Upper lobe of right lung (tissue), 1 donor: ENCODE data around the gene PCGF3. TPM values are rescaled to one million over a fixed set of nuclear protein-coding genes. Genes with fewer than 3 reads are reported as not detected.
"Not testable (repeated sequence)": the region's sequence is repeated elsewhere in the genome, so short reads cannot be mapped to it uniquely, and the experiment has no call there.

Experiments used
- ATAC-seq: fragments of 200-7000 bp; cut with Tn5 transposase; one replicate; pipeline ENCODE4 v1.9.1; 2020; ENCODE audit warnings: mild to moderate bottlenecking, moderate library complexity
- DNase-seq: peaks from one replicate; pipeline ENCODE4 v3.0.0-alpha.2; 2020
- H3K27ac ChIP-seq: fragments of 200-600 bp; one replicate; pipeline ENCODE4 v1.8.0; 2022
- H3K27me3 ChIP-seq: fragments of 200-600 bp; one replicate; pipeline ENCODE4 v1.8.0; 2022; ENCODE audit warnings: mild to moderate bottlenecking
- H3K36me3 ChIP-seq: fragments of 200-600 bp; one replicate; pipeline ENCODE4 v1.8.0; 2022
- H3K4me1 ChIP-seq: fragments of 200-600 bp; one replicate; pipeline ENCODE4 v1.8.0; 2022
- H3K4me3 ChIP-seq: fragments of 200-600 bp; one replicate; pipeline ENCODE4 v1.8.0; 2022; ENCODE audit warnings: mild to moderate bottlenecking
- H3K9me3 ChIP-seq: fragments of 200-600 bp; one replicate; pipeline ENCODE4 v1.8.0; 2022
- intact Hi-C: fragments of 100-400 bp; cut with DNase I; formaldehyde crosslinking; loops from one replicate; pipeline ENCODE4 v1.11.0; 2022
- total RNA-seq: library from RNA; stranded (reverse); fragmentation: NEBNext Ultra II Directional; extraction: Animal tissue kit (Norgen Biotek cat#: 25700); gene quantifications from one replicate; pipeline ENCODE4 v1.2.1, GENCODE V29; 2021
- TF ChIP-seq, protein P1 (sequence below): fragments of 200-600 bp; IDR thresholded peaks from one replicate; pipeline ENCODE4 v1.8.0; 2022; ENCODE audit warnings: antibody characterized with exemption
- donor health status: DM: no; HTN: yes; CAD: no; lungs with severe emphysema.

The PCGF3 gene
- total RNA-seq, 1 donor from 2014 or later, result 42.2 TPM

DNA sequence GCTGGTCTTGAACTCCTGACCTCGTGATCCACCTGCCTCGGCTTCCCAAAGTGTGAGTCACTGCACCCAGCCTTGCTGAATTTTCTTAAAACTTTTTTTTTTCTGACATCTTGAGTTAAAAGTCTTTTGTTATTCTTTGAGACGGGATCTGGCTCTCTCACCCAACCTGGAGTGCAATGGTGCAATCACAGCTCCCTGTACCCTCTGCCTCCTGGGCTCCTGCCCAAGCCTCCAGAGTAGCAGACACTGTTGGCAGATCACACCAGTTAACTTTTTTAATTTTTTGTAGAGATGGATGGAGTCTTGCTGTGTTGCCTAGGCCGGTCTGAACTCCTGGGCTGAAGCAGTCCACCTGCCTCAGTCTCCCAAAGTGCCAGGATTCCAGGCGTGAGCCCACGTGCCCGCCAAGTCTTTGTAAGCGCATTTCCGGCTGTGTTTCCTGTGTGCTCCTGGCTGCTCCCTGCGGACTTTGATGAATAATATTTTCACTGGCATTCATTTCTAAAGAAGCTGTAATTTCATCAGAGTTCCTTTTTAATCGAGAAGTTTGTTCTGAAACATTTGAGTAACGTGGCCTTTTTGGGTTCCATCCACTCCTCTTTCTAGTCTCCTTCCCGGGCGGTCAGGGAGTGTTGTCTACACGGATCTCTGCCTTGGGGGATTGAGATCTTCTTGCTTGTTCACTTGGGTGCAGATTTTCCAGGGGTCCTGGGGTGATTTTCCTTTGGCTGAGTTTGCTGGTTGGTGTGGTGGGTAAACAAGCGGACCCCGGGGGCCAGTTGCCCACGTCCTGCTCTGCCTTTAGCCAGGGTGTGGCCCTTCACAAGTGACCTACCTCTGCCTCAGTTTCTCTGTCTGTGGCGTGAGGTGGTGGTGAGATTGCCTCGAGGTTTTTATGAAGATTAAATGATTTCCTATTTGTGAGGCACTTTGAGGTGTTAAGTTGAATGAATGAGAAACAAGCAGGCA lies 44.4 kb downstream of the PCGF3 start:
- Histone ChIP-seq H3K9me3 (no peaks in the 10 kb centered on the region), H3K27me3 (no peaks in the 10 kb centered on the region), H3K36me3 (peaks cover 47% of the 10 kb centered on the region), H3K4me3 (no peak overlapping the region), H3K4me1 (no peaks in the 10 kb centered on the region), H3K27ac (no peak overlapping the region)
- no peak for ATAC-seq
- intact Hi-C loops, result no loop called here
- TF ChIP-seq, protein P1, sequence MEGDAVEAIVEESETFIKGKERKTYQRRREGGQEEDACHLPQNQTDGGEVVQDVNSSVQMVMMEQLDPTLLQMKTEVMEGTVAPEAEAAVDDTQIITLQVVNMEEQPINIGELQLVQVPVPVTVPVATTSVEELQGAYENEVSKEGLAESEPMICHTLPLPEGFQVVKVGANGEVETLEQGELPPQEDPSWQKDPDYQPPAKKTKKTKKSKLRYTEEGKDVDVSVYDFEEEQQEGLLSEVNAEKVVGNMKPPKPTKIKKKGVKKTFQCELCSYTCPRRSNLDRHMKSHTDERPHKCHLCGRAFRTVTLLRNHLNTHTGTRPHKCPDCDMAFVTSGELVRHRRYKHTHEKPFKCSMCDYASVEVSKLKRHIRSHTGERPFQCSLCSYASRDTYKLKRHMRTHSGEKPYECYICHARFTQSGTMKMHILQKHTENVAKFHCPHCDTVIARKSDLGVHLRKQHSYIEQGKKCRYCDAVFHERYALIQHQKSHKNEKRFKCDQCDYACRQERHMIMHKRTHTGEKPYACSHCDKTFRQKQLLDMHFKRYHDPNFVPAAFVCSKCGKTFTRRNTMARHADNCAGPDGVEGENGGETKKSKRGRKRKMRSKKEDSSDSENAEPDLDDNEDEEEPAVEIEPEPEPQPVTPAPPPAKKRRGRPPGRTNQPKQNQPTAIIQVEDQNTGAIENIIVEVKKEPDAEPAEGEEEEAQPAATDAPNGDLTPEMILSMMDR, result no peak
- no peak for DNase-seq

DNA sequence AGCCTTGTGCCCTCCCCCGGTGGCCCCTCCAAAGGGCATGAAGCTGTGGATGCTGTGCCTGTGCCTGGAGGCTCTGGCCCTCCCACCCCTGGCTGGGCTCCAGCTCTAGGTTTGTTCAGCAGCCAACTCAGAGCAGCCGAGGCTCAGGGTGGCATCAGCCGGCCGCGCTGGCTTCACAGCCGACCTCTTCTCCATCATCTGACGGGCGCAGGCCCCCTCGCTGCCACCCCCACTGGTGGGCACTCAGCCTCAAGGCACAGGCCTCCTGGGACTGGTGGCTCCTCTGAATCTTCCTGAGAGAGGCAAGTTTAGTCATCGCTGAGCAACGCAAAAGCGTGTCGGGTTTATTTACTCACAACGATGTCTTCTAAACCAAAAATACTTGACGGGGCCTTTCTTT lies 46.0 kb downstream of the PCGF3 start:
- TF ChIP-seq, protein P1, result no peak
- Histone ChIP-seq H3K4me3 (no peak overlapping the region), H3K9me3 (no peaks in the 10 kb centered on the region), H3K27me3 (no peaks in the 10 kb centered on the region), H3K4me1 (no peaks in the 10 kb centered on the region), H3K36me3 (peaks cover 47% of the 10 kb centered on the region), H3K27ac (no peak overlapping the region)
- DNase-seq, result no peak
- ATAC-seq, result no peak
- intact Hi-C loops, result no loop called here

DNA sequence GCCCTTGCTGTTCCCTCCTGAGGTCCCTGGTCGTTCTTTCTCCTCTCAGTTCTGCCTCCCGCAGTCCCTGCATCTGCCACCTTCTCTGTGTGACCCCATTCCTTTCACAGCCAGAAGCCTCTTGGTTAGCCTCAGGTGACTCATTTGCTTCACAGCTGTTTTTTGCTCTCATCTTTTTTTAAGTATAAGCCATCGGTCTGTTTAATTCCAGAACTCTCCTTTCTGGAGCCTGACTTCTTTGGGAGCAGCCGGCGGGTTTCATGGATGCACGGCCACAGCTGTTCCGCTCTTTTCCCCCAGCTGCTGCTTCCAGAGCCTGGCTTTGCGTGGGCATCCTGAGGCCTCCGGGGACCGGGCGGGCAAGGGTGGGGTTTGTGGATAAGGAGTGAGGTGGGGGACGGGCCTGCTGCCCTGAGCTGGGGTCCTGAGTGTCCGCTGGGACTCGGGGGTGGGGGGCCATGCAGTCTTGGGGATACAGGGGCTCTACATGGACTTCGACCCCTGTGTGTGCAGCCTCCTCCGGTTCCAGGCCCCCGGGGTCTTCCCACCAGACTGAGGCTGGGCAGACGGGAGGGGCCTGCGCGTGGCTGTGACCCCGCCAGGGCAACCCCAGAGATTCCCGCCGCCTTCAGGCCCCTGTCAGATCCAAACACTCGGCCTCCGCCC lies 46.7 kb downstream of the PCGF3 start:
- ATAC-seq (no peak), DNase-seq (no peak)
- Histone ChIP-seq H3K4me3 (no peak overlapping the region), H3K4me1 (no peaks in the 10 kb centered on the region), H3K9me3 (no peaks in the 10 kb centered on the region), H3K27me3 (no peaks in the 10 kb centered on the region), H3K27ac (no peak overlapping the region), H3K36me3 (peaks cover 47% of the 10 kb centered on the region)
- intact Hi-C loops, result no loop called here
- TF ChIP-seq, protein P1, result no peak

DNA sequence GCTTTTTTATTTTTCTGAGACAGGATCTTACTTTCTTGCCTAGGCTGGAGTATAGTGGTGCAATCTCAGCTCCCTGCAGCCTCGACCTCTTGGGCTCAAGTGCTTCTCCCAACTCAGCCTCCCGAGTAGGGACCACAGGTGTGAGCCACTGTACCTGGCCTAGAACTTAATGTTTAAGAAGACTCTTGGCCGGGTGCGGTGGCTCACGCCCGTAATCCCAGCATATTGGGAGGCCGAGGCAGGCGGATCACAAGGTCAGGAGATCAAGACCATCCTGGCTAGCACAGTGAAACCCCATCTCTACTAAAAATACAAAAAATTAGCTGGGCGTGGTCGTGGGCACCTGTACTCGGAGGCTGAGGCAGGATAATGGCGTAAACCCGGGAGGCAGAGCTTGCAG lies 47.6 kb downstream of the PCGF3 start:
- H3K27me3 ChIP-seq, DNase-seq, intact Hi-C loops, H3K27ac ChIP-seq, H3K4me1 ChIP-seq, ATAC-seq, H3K4me3 ChIP-seq, H3K9me3 ChIP-seq: not testable (repeated sequence)
- peaks cover 42% of the 10 kb centered on the region for H3K36me3 ChIP-seq

DNA sequence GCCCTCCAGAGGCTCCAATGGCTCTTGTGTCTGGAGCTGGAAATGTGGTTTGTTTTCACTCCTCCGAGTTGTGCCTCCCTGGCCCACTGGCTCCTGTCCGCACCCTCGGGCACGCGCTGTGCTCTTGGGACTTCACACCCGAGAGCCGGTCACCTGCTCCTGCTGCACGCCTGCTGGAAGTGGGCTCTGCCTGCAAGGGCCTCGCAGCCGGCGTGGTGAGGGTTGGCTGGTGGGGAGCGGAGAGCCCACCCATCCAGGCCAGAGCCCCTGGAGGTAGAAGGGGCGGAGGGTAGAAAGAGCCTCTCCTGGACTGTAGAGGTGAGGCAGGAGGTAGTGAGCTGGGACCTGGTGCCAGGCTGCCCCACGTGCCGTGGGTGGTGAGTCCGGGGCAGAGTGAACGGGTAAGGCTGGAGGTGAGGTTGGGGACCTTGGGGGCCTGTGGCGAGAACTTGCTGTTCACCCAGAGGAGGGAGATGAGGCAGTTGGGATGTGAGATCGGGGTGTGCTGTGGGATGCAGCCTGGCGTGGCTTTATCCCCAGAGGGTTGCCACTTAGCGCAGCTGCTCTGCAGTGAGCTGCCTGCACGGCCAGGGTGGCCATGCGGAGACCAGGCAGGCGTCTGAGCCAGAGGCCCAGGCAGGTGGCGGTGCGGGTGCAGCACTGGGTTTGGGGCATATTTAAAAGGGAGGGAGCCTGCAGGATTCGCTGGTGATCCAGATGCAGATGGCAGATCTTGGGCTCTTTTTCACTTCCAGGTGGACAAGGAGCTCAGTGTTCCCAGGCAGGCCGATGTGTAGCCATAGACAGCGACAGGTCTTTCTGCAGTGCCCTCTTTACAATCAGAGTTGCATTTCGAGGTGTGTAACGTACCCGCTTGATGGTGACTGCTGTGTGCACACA lies 48.8 kb downstream of the PCGF3 start:
- intact Hi-C loops, result no loop called here
- Histone ChIP-seq H3K9me3 (no peaks in the 10 kb centered on the region), H3K27ac (no peak overlapping the region), H3K4me1 (no peaks in the 10 kb centered on the region), H3K27me3 (no peaks in the 10 kb centered on the region), H3K36me3 (peaks cover 31% of the 10 kb centered on the region), H3K4me3 (no peak overlapping the region)
- peak; percentile 42 for ATAC-seq
- TF ChIP-seq, protein P1, result no peak
- DNase-seq, result no peak
